HCT116 (cell line): Measurements from ENCODE around the gene PHC3.

Source experiments
- CBX3 ChIP-seq: IDR thresholded peaks from 2 replicates; pipeline ENCODE4 v1.6.1; 2012; ENCODE audit warnings: low read depth
- CEBPB ChIP-seq: IDR thresholded peaks from 2 replicates; pipeline ENCODE4 v1.6.1; 2012; ENCODE audit warnings: low read depth
- EGR1 ChIP-seq: IDR thresholded peaks from 2 replicates; pipeline ENCODE4 v1.6.1; 2012; ENCODE audit warnings: low read depth
- EZH2 ChIP-seq: fragments of 200-600 bp; sonication (generic); IDR thresholded peaks from 2 replicates; pipeline ENCODE4 v1.6.1; 2017; ENCODE audit warnings: antibody characterized with exemption, mixed run types
- EZH2phosphoT487 ChIP-seq: fragments of 200-600 bp; IDR thresholded peaks from 2 replicates; pipeline ENCODE4 v1.6.1; 2018; ENCODE audit warnings: antibody characterized with exemption, borderline replicate concordance
- JUND ChIP-seq: IDR thresholded peaks from 2 replicates; pipeline ENCODE4 v1.6.1; 2012
- POLR2A ChIP-seq: IDR thresholded peaks from 2 replicates; pipeline ENCODE4 v1.7.0; 2011; ENCODE audit warnings: borderline replicate concordance; ENCODE audit not compliant: insufficient read depth, insufficient read length; ENCODE audit errors: extremely low read depth
- YY1 ChIP-seq: IDR thresholded peaks from 2 replicates; pipeline ENCODE4 v1.6.1; 2011; ENCODE audit warnings: low read length, low read depth, moderate library complexity, mild to moderate bottlenecking; ENCODE audit not compliant: insufficient replicate concordance; ENCODE audit errors: extremely low read depth
- ZFX ChIP-seq: fragments of 450-650 bp; IDR thresholded peaks from 2 replicates; pipeline ENCODE4 v1.6.1; 2017
- TF ChIP-seq, protein P1 (sequence below), 3 experiments: fragments of 200-600 bp in 1 of 3; sonication (generic) in 1 of 3; IDR thresholded peaks in 2 of 3; conservative IDR thresholded peaks in 1 of 3; 2 replicates each; pipeline ENCODE4 v1.5.1; 2012 to 2017; ENCODE audit warnings: low read depth in 2 of 3, low read length in 2 of 3, antibody characterized with exemption in 1 of 3, borderline replicate concordance in 1 of 3, control low read depth in 1 of 3, mild to moderate bottlenecking in 1 of 3, mixed read lengths in 1 of 3, mixed run types in 1 of 3, moderate library complexity in 1 of 3; ENCODE audit not compliant: insufficient read depth in 1 of 3
- TF ChIP-seq, protein P2 (sequence below): IDR thresholded peaks from 2 replicates; pipeline ENCODE4 v1.6.1; 2012; ENCODE audit warnings: low read depth
- TF ChIP-seq, protein P3 (sequence below): IDR thresholded peaks from 2 replicates; pipeline ENCODE4 v1.6.1; 2012

DNA sequence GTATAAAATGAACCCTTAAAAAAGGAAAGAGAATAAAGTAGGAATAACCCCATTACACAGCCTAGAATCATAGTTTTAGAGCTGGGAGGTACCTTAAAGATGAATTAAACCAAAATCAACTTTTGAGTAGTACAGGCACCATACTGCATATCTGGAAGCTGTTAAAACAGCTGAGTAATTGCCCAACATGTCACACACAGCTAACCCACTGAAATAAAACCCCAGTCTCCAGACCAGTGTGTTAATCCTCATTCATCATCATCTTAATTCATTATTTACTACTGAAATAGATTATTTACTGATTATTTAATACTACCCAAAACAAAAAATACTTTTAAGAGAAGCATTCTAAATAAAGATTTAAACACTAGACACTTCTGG, 90.9 kb downstream of the PHC3 start:
- TF ChIP-seq, protein P1, sequence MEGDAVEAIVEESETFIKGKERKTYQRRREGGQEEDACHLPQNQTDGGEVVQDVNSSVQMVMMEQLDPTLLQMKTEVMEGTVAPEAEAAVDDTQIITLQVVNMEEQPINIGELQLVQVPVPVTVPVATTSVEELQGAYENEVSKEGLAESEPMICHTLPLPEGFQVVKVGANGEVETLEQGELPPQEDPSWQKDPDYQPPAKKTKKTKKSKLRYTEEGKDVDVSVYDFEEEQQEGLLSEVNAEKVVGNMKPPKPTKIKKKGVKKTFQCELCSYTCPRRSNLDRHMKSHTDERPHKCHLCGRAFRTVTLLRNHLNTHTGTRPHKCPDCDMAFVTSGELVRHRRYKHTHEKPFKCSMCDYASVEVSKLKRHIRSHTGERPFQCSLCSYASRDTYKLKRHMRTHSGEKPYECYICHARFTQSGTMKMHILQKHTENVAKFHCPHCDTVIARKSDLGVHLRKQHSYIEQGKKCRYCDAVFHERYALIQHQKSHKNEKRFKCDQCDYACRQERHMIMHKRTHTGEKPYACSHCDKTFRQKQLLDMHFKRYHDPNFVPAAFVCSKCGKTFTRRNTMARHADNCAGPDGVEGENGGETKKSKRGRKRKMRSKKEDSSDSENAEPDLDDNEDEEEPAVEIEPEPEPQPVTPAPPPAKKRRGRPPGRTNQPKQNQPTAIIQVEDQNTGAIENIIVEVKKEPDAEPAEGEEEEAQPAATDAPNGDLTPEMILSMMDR (IDR thresholded peaks at IDR 0.05 in 2 of 3, conservative IDR thresholded peaks at IDR 0.05 in 1 of 3; ENCODE audit: borderline replicate concordance in 1 of 3, insufficient read depth in 1 of 3, low read depth in 2 of 3, low read length in 2 of 3) = no peak
- TF ChIP-seq CBX3 (no peak), EZH2 (no peak), POLR2A (no peak), JUND (no peak), EZH2phosphoT487 (no peak), ZFX (no peak), EGR1 (no peak), CEBPB (no peak), YY1 (no peak)
- TF ChIP-seq, protein P2, sequence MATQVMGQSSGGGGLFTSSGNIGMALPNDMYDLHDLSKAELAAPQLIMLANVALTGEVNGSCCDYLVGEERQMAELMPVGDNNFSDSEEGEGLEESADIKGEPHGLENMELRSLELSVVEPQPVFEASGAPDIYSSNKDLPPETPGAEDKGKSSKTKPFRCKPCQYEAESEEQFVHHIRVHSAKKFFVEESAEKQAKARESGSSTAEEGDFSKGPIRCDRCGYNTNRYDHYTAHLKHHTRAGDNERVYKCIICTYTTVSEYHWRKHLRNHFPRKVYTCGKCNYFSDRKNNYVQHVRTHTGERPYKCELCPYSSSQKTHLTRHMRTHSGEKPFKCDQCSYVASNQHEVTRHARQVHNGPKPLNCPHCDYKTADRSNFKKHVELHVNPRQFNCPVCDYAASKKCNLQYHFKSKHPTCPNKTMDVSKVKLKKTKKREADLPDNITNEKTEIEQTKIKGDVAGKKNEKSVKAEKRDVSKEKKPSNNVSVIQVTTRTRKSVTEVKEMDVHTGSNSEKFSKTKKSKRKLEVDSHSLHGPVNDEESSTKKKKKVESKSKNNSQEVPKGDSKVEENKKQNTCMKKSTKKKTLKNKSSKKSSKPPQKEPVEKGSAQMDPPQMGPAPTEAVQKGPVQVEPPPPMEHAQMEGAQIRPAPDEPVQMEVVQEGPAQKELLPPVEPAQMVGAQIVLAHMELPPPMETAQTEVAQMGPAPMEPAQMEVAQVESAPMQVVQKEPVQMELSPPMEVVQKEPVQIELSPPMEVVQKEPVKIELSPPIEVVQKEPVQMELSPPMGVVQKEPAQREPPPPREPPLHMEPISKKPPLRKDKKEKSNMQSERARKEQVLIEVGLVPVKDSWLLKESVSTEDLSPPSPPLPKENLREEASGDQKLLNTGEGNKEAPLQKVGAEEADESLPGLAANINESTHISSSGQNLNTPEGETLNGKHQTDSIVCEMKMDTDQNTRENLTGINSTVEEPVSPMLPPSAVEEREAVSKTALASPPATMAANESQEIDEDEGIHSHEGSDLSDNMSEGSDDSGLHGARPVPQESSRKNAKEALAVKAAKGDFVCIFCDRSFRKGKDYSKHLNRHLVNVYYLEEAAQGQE = no peak
- TF ChIP-seq, protein P3, sequence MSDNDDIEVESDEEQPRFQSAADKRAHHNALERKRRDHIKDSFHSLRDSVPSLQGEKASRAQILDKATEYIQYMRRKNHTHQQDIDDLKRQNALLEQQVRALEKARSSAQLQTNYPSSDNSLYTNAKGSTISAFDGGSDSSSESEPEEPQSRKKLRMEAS = no peak
